WTC11 (cell line): ENCODE measurements around the gene PGBD5. TPM values are rescaled to one million over a fixed set of nuclear protein-coding genes. Genes with fewer than 3 reads are reported as not detected.

ENCODE experiments used
- ATAC-seq: fragments of 200-7000 bp; cut with Tn5 transposase; 2 replicates; pipeline ENCODE4 v1.10.0; 2021; ENCODE audit warnings: mild to moderate bottlenecking, moderate library complexity
- CTCF ChIA-PET: fragments of 300-600 bp; sonication (Branson Sonifier 250); formaldehyde crosslinking; loops from one replicate; lab custom pipeline; 2021; ENCODE audit warnings: antibody characterized with exemption; lab: Charles Lee
- POLR2A ChIA-PET: fragments of 350-600 bp; sonication (Branson Sonifier 250); formaldehyde crosslinking; loops from one replicate; lab custom pipeline; 2021; ENCODE audit warnings: antibody characterized with exemption; lab: Charles Lee
- DNase-seq: peaks from one replicate; pipeline ENCODE4 v3.0.0; 2021; ENCODE audit warnings: low spot score
- H3K27ac Mint-ChIP-seq: 2 replicates; pipeline ENCODE4 v1.8.0; 2021; ENCODE audit warnings: mixed read lengths
- H3K27me3 Mint-ChIP-seq: 2 replicates; pipeline ENCODE4 v1.8.0; 2021; ENCODE audit warnings: low read depth, mild to moderate bottlenecking, moderate library complexity, mixed read lengths
- H3K36me3 Mint-ChIP-seq: 2 replicates; pipeline ENCODE4 v1.8.0; 2021; ENCODE audit warnings: mixed read lengths
- H3K4me1 Mint-ChIP-seq: 2 replicates; pipeline ENCODE4 v1.8.0; 2022; ENCODE audit warnings: mixed read lengths
- H3K4me3 Mint-ChIP-seq: 2 replicates; pipeline ENCODE4 v1.8.0; 2021; ENCODE audit warnings: mild to moderate bottlenecking, moderate library complexity, mixed read lengths
- H3K9me3 Mint-ChIP-seq: 2 replicates; pipeline ENCODE4 v1.8.0; 2021; ENCODE audit warnings: mixed read lengths
- CREB1 ChIP-seq: sonication (generic); formaldehyde crosslinking; IDR thresholded peaks from 2 replicates; pipeline ENCODE4 v1.8.0; 2023; ENCODE audit warnings: mild to moderate bottlenecking, missing genetic modification reagents
- FOXK1 ChIP-seq: sonication (generic); formaldehyde crosslinking; IDR thresholded peaks from 2 replicates; pipeline ENCODE4 v1.8.0; 2022; ENCODE audit warnings: mild to moderate bottlenecking, moderate library complexity, missing genetic modification reagents
- GTF2I ChIP-seq: fragments of 250-450 bp; sonication (Bioruptor Pico); conservative IDR thresholded peaks from 2 replicates; pipeline ENCODE4 v1.4.0; 2021; ENCODE audit warnings: mild to moderate bottlenecking
- JUN ChIP-seq: sonication (generic); formaldehyde crosslinking; IDR thresholded peaks from 2 replicates; pipeline ENCODE4 v1.8.0; 2023; ENCODE audit warnings: mild to moderate bottlenecking, missing genetic modification reagents
- MXD4 ChIP-seq: fragments of 250-450 bp; sonication (Bioruptor Pico); IDR thresholded peaks from 2 replicates; pipeline ENCODE4 v1.8.0; 2021; ENCODE audit warnings: mild to moderate bottlenecking, moderate library complexity, borderline replicate concordance
- NFATC4 ChIP-seq: fragments of 250-450 bp; sonication (Bioruptor Pico); IDR thresholded peaks from 2 replicates; pipeline ENCODE4 v1.9.0; 2021; ENCODE audit warnings: mild to moderate bottlenecking
- NR1H2 ChIP-seq: sonication (generic); formaldehyde crosslinking; IDR thresholded peaks from 2 replicates; pipeline ENCODE4 v1.9.0; 2021; ENCODE audit warnings: mild to moderate bottlenecking, moderate library complexity, missing genetic modification reagents
- SMAD3 ChIP-seq: sonication (generic); formaldehyde crosslinking; IDR thresholded peaks from 2 replicates; pipeline ENCODE4 v1.8.0; 2022; ENCODE audit warnings: missing genetic modification reagents, mild to moderate bottlenecking, borderline replicate concordance
- SMAD4 ChIP-seq: sonication (generic); formaldehyde crosslinking; IDR thresholded peaks from 2 replicates; pipeline ENCODE4 v1.8.0; 2022; ENCODE audit warnings: mild to moderate bottlenecking, missing genetic modification reagents
- SOX15 ChIP-seq: fragments of 250-450 bp; sonication (Bioruptor Pico); IDR thresholded peaks from 2 replicates; pipeline ENCODE4 v1.9.0; 2021; ENCODE audit warnings: mild to moderate bottlenecking
- TEAD4 ChIP-seq: sonication (generic); formaldehyde crosslinking; IDR thresholded peaks from 2 replicates; pipeline ENCODE4 v1.8.0; 2022; ENCODE audit warnings: mild to moderate bottlenecking, missing genetic modification reagents
- ZBTB21 ChIP-seq: sonication (generic); formaldehyde crosslinking; IDR thresholded peaks from 2 replicates; pipeline ENCODE4 v1.8.1; 2023; ENCODE audit warnings: mild to moderate bottlenecking, missing genetic modification reagents, borderline replicate concordance
- ZNF121 ChIP-seq: sonication (generic); formaldehyde crosslinking; IDR thresholded peaks from 2 replicates; pipeline ENCODE4 v1.8.0; 2023; ENCODE audit warnings: missing genetic modification reagents
- ZNF219 ChIP-seq: sonication (generic); formaldehyde crosslinking; IDR thresholded peaks from 2 replicates; pipeline ENCODE4 v1.8.0; 2023; ENCODE audit warnings: missing genetic modification reagents, mild to moderate bottlenecking, borderline replicate concordance
- ZNF423 ChIP-seq: fragments of 250-450 bp; sonication (Bioruptor Pico); IDR thresholded peaks from 2 replicates; pipeline ENCODE4 v2.1.2; 2022; ENCODE audit warnings: mild to moderate bottlenecking, moderate library complexity
- total RNA-seq: library from RNA; stranded (reverse); gene quantifications from 3 replicates; pipeline ENCODE4 v1.2.3, GENCODE V29; 2021
- TF ChIP-seq, protein P1 (sequence below): sonication (generic); formaldehyde crosslinking; IDR thresholded peaks from 2 replicates; pipeline ENCODE4 v1.8.1; 2023; ENCODE audit warnings: mild to moderate bottlenecking, missing genetic modification reagents, moderate library complexity
- TF ChIP-seq, protein P2 (sequence below): fragments of 250-450 bp; sonication (Bioruptor Pico); IDR thresholded peaks from 2 replicates; pipeline ENCODE4 v1.9.0; 2021; ENCODE audit warnings: mild to moderate bottlenecking, borderline replicate concordance
- TF ChIP-seq, protein P3 (sequence below): sonication (generic); formaldehyde crosslinking; IDR thresholded peaks from 2 replicates; pipeline ENCODE4 v1.8.1; 2022; ENCODE audit warnings: low read depth, missing genetic modification reagents, borderline replicate concordance
- TF ChIP-seq, protein P4 (sequence below): sonication (generic); formaldehyde crosslinking; IDR thresholded peaks from 2 replicates; pipeline ENCODE4 v1.8.0; 2022; ENCODE audit warnings: mild to moderate bottlenecking, missing genetic modification reagents
- TF ChIP-seq, protein P5 (sequence below): fragments of 250-450 bp; sonication (Bioruptor Pico); conservative IDR thresholded peaks from 2 replicates; pipeline ENCODE4 v1.9.0; 2021; ENCODE audit warnings: mild to moderate bottlenecking
- TF ChIP-seq, protein P6 (sequence below): sonication (generic); formaldehyde crosslinking; IDR thresholded peaks from 2 replicates; pipeline ENCODE4 v1.8.1; 2022; ENCODE audit warnings: low read depth, mild to moderate bottlenecking, moderate library complexity, missing genetic modification reagents, borderline replicate concordance
- TF ChIP-seq, protein P7 (sequence below): fragments of 250-450 bp; sonication (Bioruptor Pico); IDR thresholded peaks from 2 replicates; pipeline ENCODE4 v1.9.0; 2021; ENCODE audit warnings: mild to moderate bottlenecking

Gene PGBD5
- total RNA-seq, 1 experiment from 2014 or later, result 23.8 TPM

DNA sequence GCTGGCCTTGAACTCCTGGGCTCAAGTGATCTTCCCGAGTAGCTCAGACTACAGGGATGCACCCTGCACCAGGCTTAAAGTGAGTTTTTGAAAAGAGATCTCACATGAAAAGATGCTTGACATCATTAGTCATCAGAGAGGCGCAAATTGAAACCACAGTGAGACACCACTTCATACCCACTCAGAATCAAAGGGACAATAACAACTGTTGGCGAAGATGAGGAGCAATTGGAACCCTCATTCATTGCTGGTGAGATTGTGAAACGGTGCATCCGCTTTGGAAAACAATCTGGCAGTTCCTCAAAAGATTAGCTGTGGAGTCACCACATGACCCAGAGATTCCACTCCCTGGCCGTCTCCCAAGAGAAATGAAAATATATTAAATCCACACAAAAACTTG lies 122.3 kb downstream of the PGBD5 start:
- DNase-seq (no peak), ATAC-seq (no peak)

DNA sequence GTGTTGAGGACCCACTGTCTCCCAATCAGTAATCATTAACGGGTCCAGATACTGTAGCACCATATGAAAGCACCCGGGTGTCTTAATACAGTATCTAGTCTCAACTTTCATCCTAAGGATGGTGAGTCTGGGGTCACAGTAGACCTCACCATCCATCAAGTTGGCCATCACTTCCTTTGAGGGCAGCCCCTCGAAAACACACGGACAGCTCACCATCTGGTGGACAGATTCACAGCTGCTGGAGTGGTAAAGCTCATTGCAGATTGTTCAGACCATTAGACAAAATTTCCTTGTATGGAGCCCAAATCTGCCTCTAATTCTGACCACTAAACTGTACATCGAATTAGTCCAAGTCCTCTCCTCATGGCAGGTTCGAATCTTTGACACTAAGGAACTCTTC lies 123.1 kb downstream of the PGBD5 start:
- Mint-ChIP-seq H3K4me3 (no peak overlapping the region), H3K9me3 (no peaks in the 10 kb centered on the region), H3K36me3 (no peaks in the 10 kb centered on the region), H3K4me1 (peaks cover 6% of the 10 kb centered on the region), H3K27me3 (no peaks in the 10 kb centered on the region), H3K27ac (no peak overlapping the region)
- CTCF ChIA-PET, result interaction anchor here (1.3 to 1.5 kb wide), 2 partner anchors 12 to 26 kb away, joined by 3 to 4 read pairs; no protein-coding TSS in a partner anchor
- no peak for DNase-seq
- no peak for ATAC-seq
- POLR2A ChIA-PET, result no interaction called here
- no peak for TF ChIP-seq SMAD4
- TF ChIP-seq, protein P1, sequence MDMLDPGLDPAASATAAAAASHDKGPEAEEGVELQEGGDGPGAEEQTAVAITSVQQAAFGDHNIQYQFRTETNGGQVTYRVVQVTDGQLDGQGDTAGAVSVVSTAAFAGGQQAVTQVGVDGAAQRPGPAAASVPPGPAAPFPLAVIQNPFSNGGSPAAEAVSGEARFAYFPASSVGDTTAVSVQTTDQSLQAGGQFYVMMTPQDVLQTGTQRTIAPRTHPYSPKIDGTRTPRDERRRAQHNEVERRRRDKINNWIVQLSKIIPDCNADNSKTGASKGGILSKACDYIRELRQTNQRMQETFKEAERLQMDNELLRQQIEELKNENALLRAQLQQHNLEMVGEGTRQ (CRISPR knock-in tag), result no peak
- TF ChIP-seq JUN (CRISPR knock-in tag), result no peak
- TF ChIP-seq, protein P2, sequence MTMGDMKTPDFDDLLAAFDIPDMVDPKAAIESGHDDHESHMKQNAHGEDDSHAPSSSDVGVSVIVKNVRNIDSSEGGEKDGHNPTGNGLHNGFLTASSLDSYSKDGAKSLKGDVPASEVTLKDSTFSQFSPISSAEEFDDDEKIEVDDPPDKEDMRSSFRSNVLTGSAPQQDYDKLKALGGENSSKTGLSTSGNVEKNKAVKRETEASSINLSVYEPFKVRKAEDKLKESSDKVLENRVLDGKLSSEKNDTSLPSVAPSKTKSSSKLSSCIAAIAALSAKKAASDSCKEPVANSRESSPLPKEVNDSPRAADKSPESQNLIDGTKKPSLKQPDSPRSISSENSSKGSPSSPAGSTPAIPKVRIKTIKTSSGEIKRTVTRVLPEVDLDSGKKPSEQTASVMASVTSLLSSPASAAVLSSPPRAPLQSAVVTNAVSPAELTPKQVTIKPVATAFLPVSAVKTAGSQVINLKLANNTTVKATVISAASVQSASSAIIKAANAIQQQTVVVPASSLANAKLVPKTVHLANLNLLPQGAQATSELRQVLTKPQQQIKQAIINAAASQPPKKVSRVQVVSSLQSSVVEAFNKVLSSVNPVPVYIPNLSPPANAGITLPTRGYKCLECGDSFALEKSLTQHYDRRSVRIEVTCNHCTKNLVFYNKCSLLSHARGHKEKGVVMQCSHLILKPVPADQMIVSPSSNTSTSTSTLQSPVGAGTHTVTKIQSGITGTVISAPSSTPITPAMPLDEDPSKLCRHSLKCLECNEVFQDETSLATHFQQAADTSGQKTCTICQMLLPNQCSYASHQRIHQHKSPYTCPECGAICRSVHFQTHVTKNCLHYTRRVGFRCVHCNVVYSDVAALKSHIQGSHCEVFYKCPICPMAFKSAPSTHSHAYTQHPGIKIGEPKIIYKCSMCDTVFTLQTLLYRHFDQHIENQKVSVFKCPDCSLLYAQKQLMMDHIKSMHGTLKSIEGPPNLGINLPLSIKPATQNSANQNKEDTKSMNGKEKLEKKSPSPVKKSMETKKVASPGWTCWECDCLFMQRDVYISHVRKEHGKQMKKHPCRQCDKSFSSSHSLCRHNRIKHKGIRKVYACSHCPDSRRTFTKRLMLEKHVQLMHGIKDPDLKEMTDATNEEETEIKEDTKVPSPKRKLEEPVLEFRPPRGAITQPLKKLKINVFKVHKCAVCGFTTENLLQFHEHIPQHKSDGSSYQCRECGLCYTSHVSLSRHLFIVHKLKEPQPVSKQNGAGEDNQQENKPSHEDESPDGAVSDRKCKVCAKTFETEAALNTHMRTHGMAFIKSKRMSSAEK (CRISPR knock-in tag), result no peak
- no peak for TF ChIP-seq NR1H2
- TF ChIP-seq FOXK1 (CRISPR knock-in tag), result no peak
- no peak for TF ChIP-seq MXD4
- TF ChIP-seq, protein P3, sequence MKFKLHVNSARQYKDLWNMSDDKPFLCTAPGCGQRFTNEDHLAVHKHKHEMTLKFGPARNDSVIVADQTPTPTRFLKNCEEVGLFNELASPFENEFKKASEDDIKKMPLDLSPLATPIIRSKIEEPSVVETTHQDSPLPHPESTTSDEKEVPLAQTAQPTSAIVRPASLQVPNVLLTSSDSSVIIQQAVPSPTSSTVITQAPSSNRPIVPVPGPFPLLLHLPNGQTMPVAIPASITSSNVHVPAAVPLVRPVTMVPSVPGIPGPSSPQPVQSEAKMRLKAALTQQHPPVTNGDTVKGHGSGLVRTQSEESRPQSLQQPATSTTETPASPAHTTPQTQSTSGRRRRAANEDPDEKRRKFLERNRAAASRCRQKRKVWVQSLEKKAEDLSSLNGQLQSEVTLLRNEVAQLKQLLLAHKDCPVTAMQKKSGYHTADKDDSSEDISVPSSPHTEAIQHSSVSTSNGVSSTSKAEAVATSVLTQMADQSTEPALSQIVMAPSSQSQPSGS (CRISPR knock-in tag), result no peak

More for the DNA sequence above, 122.3 kb downstream of the PGBD5 start:
- H3K27ac Mint-ChIP-seq, result no peak overlapping the region
- no peaks in the 10 kb centered on the region for H3K9me3 Mint-ChIP-seq
- no peaks in the 10 kb centered on the region for H3K27me3 Mint-ChIP-seq
- TF ChIP-seq, protein P4, sequence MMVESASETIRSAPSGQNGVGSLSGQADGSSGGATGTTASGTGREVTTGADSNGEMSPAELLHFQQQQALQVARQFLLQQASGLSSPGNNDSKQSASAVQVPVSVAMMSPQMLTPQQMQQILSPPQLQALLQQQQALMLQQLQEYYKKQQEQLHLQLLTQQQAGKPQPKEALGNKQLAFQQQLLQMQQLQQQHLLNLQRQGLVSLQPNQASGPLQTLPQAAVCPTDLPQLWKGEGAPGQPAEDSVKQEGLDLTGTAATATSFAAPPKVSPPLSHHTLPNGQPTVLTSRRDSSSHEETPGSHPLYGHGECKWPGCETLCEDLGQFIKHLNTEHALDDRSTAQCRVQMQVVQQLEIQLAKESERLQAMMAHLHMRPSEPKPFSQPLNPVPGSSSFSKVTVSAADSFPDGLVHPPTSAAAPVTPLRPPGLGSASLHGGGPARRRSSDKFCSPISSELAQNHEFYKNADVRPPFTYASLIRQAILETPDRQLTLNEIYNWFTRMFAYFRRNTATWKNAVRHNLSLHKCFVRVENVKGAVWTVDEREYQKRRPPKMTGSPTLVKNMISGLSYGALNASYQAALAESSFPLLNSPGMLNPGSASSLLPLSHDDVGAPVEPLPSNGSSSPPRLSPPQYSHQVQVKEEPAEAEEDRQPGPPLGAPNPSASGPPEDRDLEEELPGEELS (CRISPR knock-in tag), result no peak
- no peak for TF ChIP-seq SOX15
- no peak for TF ChIP-seq CREB1
- no peak for TF ChIP-seq GTF2I (CRISPR knock-in tag)
- TF ChIP-seq ZNF121, result no peak
- TF ChIP-seq ZNF423 (CRISPR knock-in tag), result no peak
- TF ChIP-seq, protein P5, sequence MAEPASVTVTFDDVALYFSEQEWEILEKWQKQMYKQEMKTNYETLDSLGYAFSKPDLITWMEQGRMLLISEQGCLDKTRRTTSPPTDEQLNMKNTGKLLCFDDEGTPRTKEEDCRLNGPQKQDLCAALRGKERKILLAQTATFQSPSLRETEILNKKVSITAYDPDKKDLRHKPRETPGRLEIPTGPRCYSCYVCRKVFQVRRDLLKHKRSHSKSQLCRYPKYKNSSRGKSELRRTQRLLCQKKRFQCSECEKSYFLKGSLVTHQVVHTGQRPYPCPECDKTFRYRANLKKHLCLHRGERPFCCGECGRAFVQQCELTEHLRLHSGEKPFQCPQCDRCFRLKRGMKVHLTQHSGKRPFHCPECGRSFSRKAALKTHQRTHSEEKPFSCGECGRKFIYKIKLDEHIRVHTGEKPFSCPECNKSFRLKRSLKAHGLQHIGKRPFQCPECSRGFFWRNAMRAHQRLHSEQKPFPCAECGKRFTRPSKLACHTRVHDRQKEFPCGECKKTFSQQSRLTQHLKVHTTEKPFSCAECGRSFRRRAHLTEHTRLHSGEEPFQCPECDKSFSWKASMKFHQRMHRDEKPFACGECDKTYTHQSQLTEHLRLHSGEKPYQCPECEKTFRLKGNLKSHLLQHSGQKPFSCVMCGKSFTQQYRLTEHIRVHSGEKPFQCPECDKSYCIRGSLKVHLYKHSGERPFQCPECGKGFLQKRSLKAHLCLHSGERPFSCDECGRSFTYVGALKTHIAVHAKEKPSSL (CRISPR knock-in tag), result no peak
- TF ChIP-seq SMAD3 (CRISPR knock-in tag), result no peak
- TF ChIP-seq ZBTB21 (CRISPR knock-in tag), result no peak
- TF ChIP-seq, protein P6, sequence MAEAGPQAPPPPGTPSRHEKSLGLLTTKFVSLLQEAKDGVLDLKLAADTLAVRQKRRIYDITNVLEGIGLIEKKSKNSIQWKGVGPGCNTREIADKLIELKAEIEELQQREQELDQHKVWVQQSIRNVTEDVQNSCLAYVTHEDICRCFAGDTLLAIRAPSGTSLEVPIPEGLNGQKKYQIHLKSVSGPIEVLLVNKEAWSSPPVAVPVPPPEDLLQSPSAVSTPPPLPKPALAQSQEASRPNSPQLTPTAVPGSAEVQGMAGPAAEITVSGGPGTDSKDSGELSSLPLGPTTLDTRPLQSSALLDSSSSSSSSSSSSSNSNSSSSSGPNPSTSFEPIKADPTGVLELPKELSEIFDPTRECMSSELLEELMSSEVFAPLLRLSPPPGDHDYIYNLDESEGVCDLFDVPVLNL (CRISPR knock-in tag), result no peak
- no peak for TF ChIP-seq NFATC4 (CRISPR knock-in tag)
- TF ChIP-seq TEAD4 (CRISPR knock-in tag), result no peak
- TF ChIP-seq, protein P7, sequence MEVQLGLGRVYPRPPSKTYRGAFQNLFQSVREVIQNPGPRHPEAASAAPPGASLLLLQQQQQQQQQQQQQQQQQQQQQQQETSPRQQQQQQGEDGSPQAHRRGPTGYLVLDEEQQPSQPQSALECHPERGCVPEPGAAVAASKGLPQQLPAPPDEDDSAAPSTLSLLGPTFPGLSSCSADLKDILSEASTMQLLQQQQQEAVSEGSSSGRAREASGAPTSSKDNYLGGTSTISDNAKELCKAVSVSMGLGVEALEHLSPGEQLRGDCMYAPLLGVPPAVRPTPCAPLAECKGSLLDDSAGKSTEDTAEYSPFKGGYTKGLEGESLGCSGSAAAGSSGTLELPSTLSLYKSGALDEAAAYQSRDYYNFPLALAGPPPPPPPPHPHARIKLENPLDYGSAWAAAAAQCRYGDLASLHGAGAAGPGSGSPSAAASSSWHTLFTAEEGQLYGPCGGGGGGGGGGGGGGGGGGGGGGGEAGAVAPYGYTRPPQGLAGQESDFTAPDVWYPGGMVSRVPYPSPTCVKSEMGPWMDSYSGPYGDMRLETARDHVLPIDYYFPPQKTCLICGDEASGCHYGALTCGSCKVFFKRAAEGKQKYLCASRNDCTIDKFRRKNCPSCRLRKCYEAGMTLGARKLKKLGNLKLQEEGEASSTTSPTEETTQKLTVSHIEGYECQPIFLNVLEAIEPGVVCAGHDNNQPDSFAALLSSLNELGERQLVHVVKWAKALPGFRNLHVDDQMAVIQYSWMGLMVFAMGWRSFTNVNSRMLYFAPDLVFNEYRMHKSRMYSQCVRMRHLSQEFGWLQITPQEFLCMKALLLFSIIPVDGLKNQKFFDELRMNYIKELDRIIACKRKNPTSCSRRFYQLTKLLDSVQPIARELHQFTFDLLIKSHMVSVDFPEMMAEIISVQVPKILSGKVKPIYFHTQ (CRISPR knock-in tag), result no peak
- no peak for TF ChIP-seq ZNF219 (CRISPR knock-in tag)
- TF ChIP-seq NR1H2, result no peak
- no peak overlapping the region for H3K4me3 Mint-ChIP-seq
- CTCF ChIA-PET, result no interaction called here
- POLR2A ChIA-PET, result no interaction called here
- H3K36me3 Mint-ChIP-seq, result no peaks in the 10 kb centered on the region
- peaks cover 6% of the 10 kb centered on the region for H3K4me1 Mint-ChIP-seq
